Prostate gland (tissue), 2 donors: ENCODE measurements around the gene SPDYE6. TPM values are rescaled to one million over a fixed set of nuclear protein-coding genes. Genes with fewer than 3 reads are reported as not detected.

ENCODE experiments used
- DNase-seq: peaks from one replicate; pipeline ENCODE4 v3.0.0-alpha.2; 2019; ENCODE audit warnings: low spot score
- H3K27ac ChIP-seq, 2 donors: fragments of 200-600 bp; sonication (generic); 2 replicates each; pipeline ENCODE4 v1.5.1; 2017 to 2019
- H3K27me3 ChIP-seq: fragments of 200-600 bp; sonication (generic); replicated peaks from 2 replicates; pipeline ENCODE4 v1.5.1; 2019; ENCODE audit not compliant: insufficient read depth
- H3K36me3 ChIP-seq, 2 donors: fragments of 200-600 bp; sonication (generic); 1 replicate in 1 of 2; 2 replicates in 1 of 2; pipeline versions ENCODE4 v1.5.1 to v1.8.1; 2017 to 2019
- H3K4me1 ChIP-seq: fragments of 200-600 bp; sonication (generic); replicated peaks from 2 replicates; pipeline ENCODE4 v1.5.1; 2019
- H3K4me3 ChIP-seq, 2 donors: fragments of 200-600 bp; sonication (generic); 2 replicates each; pipeline ENCODE4 v1.5.1; 2017 to 2019
- H3K9me3 ChIP-seq: fragments of 200-600 bp; sonication (generic); 2 replicates; pipeline ENCODE4 v1.5.1; 2017
- CTCF ChIP-seq, 4 experiments: fragments of 200-600 bp in 2 of 4; fragments of 450-650 bp in 2 of 4; sonication (generic) in 2 of 4; IDR thresholded peaks; 1 replicate in 3 of 4; 2 replicates in 1 of 4; pipeline ENCODE4 v1.5.1; 2016 to 2019; ENCODE audit warnings: antibody characterized with exemption in 4 of 4, mild to moderate bottlenecking in 2 of 4, moderate library complexity in 2 of 4
- POLR2A ChIP-seq: fragments of 450-650 bp; IDR thresholded peaks from one replicate; pipeline ENCODE4 v1.6.1; 2016; ENCODE audit warnings: antibody characterized with exemption, mild to moderate bottlenecking
- POLR2AphosphoS5 ChIP-seq: sonication (generic); formaldehyde crosslinking; IDR thresholded peaks from one replicate; pipeline ENCODE4 v1.6.1; 2017; ENCODE audit warnings: antibody characterized with exemption
- WGBS: methylation state at CpG from one replicate; pipeline ENCODE4 v1.1.5; 2018; 5-methylcytosine and 5-hydroxymethylcytosine counted together
- intact Hi-C: fragments of 100-400 bp; cut with DNase I; formaldehyde crosslinking; loops from one replicate; pipeline ENCODE4 v1.14.2; 2022
- microRNA-seq: library from miRNA; unstranded; fragments of <30 nt; microRNA quantifications from one replicate; pipeline ENCODE4, GENCODE V29; 2016
- small RNA-seq, 2 donors: library from RNA; depleted of rRNA; stranded (forward); fragments of <200 nt; gene quantifications; one replicate each; pipeline ENCODE3, GENCODE V24; 2016
- total RNA-seq, 2 donors: library from RNA; depleted of rRNA; stranded (reverse); fragments of >200 nt; gene quantifications; one replicate each; pipeline ENCODE4 v1.1.0, GENCODE V29; 2016

The SPDYE6 gene
- total RNA-seq, 2 donors from 2014 or later: 0.85 TPM; not detected in 1

GRCh38 chr7:102297487-102298218, 58.6 kb downstream of the SPDYE6 start:
- Histone ChIP-seq H3K4me1 (no peaks in the 10 kb centered on the region), H3K36me3 (no peaks in the 10 kb centered on the region), H3K4me3 (no peak overlapping the region), H3K9me3 (no peaks in the 10 kb centered on the region), H3K27ac (no peak overlapping the region), H3K27me3 (no peaks in the 10 kb centered on the region)
- TF ChIP-seq POLR2A: no peak
- TF ChIP-seq CTCF (IDR thresholded peaks at IDR 0.05): no peak
- TF ChIP-seq POLR2AphosphoS5: no peak
- DNase-seq: no peak
- intact Hi-C loops: no loop called here
- WGBS: 98% methylated on average over 10 of the region's 10 CpGs

GRCh38 chr7:102296514-102296913, 59.7 kb downstream of the SPDYE6 start:
- no peaks in the 10 kb centered on the region for H3K4me1 ChIP-seq
- 91% methylated on average over 7 of the region's 7 CpGs for WGBS
- H3K4me3 ChIP-seq: no peak overlapping the region
- no peaks in the 10 kb centered on the region for H3K36me3 ChIP-seq
- DNase-seq: no peak
- intact Hi-C loops: no loop called here
- TF ChIP-seq CTCF (IDR thresholded peaks at IDR 0.05): no peak
- no peak for TF ChIP-seq POLR2AphosphoS5
- no peak for TF ChIP-seq POLR2A
- H3K27ac ChIP-seq: no peak overlapping the region
- no peaks in the 10 kb centered on the region for H3K9me3 ChIP-seq
- H3K27me3 ChIP-seq: no peaks in the 10 kb centered on the region

GRCh38 chr7:102296179-102296438, 60.1 kb downstream of the SPDYE6 start:
- DNase-seq: no peak
- Histone ChIP-seq H3K36me3 (no peaks in the 10 kb centered on the region), H3K4me3 (no peak overlapping the region), H3K27me3 (no peaks in the 10 kb centered on the region), H3K4me1 (no peaks in the 10 kb centered on the region), H3K27ac (no peak overlapping the region), H3K9me3 (no peaks in the 10 kb centered on the region)
- no peak for TF ChIP-seq POLR2AphosphoS5
- no peak for TF ChIP-seq POLR2A
- TF ChIP-seq CTCF (IDR thresholded peaks at IDR 0.05): no peak
- WGBS: 90% methylated on average over 6 of the region's 6 CpGs
- intact Hi-C loops: no loop called here

Small RNAs within 50 kb of the gene (microRNA-seq; reads per million reads assigned to microRNA genes)
- not detected for gene MIR548O

Small RNAs within 50 kb of the gene (small RNA-seq; reads per million reads assigned to genes)
- gene AC091390.4: 0 reads per million in 2 donors
- gene MIR548O: 0 reads per million in 2 donors
- gene RF00019: 0 reads per million in 2 donors

Other genes starting within 250 kb of the SPDYE6 start
- gene SH2B2, start 69.6 kb downstream of the SPDYE6 start, total RNA-seq: 10 to 100 TPM in 1 of 2 donors, 1 to 10 TPM in 1; 7.7 to 22.3 TPM
- gene PRKRIP1, start 39.9 kb upstream of the SPDYE6 start, total RNA-seq: 10 to 100 TPM; 31.6 to 50.1 TPM
- 10 to 100 TPM; 20.5 to 24.8 TPM for gene ORAI2, start 77.1 kb upstream of the SPDYE6 start, total RNA-seq
- 10 to 100 TPM; 25.2 to 27.0 TPM for gene ALKBH4, start 108.4 kb upstream of the SPDYE6 start, total RNA-seq
- 10 to 100 TPM; 12.8 to 57.7 TPM for gene LRWD1, start 108.5 kb upstream of the SPDYE6 start, total RNA-seq
- gene POLR2J, start 122.5 kb upstream of the SPDYE6 start, total RNA-seq: 10 to 100 TPM; 23.2 to 46.4 TPM
- 10 to 100 TPM in 1 of 2 donors, 1 to 10 TPM in 1; 2.0 to 25.7 TPM for gene RASA4B, start 161.3 kb upstream of the SPDYE6 start, total RNA-seq
- gene UPK3BL2, start 187.3 kb upstream of the SPDYE6 start, total RNA-seq: 10 to 100 TPM in 1 of 2 donors, 1 to 10 TPM in 1; 9.9 to 33.5 TPM
- gene SPDYE2, start 194.8 kb upstream of the SPDYE6 start, total RNA-seq: 1 to 10 TPM in 1 of 2 donors, not detected in 1; 1.8 TPM
- 10 to 100 TPM; 11.5 to 16.6 TPM for gene POLR2J3, start 216.1 kb upstream of the SPDYE6 start, total RNA-seq